NCI-H2227 treated with DMSO at 0.1 percent for 48 hours (cell line): ENCODE data around the gene RPL10.

Experiments used
- DNase-seq: peaks from one replicate; lab custom pipeline; 2025; lab: John Stamatoyannopoulos, UW

Gene RPL10

GRCh38 chrX:154362085-154362742, 36.0 kb upstream of the RPL10 start:
- DNase-seq = no peak

DNA sequence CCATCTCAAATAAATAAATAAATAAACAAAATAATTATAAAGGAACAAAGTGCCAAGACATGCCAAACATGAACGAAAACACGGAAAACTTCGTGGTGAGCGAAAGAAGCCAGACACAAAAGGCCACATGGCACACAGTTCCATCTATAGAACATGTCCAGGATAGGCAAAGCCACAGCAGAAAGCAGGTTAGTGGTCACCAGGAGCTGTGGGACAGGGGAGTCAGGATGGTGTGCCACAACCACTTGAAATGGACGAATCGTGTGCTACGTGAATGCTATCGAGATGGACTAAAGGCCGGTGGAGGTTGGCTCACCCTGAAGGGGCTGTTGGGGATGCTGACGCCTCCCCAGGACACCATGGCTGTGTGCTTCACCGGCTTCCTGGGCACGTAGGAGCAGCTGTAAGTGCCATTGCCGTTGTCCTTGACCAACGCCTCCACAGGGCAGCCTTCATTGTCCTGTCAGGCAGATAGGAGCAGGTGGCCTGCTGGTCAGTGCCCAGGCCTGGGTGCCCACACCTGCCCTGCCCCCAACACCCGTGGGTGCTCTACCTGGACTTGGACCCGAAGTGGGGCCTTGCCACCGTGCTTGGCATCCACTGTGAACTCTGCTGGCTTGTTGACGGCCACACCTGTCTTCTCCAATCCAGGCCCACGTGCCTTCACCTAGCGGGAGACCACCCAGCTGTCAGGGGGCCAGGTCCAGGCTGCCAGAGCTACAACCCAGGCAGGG, 34.3 kb upstream of the RPL10 start:
- DNase-seq = no peak

DNA sequence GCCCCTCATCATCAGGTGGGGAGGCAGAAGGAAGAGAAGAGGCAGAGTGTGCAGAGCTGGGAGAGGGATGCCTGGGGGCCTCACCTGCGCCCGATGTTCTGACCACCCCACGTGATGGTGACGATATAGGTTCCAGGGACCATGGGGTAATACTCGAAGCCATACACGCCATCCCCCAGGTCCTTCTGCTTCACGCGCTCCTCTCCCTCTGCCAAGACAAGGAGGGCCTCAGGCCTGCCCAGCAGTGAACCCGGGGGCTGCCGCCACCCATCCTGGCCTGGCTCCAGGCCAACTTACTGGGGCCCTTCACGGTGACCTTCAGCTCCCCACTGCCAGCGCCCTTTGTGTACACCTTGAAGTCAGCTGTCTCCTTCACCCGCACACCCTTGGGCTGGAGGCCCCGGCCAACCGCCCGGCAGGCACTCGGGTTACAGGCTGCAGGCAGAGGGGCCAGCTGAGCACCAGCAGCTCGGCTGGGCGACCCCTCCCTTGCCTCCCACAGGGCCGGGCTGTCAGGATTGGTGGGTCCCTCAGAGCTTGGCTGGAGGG, 33.1 kb upstream of the RPL10 start:
- DNase-seq = no peak

DNA sequence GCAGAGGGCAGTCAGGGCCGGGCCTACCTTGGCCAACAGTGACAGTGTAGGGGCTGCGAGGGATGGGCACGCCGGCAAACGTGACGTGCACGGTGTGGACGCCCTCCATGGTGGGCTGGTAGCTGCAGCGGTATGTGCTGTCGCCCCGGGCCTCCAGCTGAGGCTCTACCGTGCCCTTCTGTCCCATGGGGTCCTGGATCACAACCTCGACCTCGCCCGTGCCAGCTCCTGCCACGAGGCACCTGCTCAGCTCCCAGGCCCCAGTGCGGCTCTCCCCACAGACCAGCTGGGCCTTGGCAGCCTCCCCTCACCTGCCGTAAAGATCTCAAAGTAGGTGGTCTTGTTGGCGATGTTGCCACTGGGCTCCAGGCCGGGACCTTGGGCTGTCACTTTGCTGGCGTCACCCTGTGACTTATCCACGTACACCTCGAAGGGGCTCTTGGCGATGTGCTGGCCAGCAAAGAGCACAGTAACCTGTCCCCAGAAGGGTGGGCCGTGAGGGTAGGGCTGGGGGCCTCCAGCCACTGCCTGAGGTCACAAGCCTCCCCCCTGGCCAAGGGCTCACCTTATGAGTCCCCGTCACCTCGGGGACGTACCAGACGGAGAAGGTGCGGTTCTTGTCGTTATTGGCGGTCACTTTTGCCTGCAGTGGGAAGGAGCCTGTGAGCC, 32.0 kb upstream of the RPL10 start:
- DNase-seq = no peak

- DNase-seq = no peak
Observed at GRCh38 chrX:154366666-154367055, 31.5 kb upstream of the RPL10 start.

GRCh38 chrX:154367474-154368308, 30.5 kb upstream of the RPL10 start:
- no peak for DNase-seq

DNA sequence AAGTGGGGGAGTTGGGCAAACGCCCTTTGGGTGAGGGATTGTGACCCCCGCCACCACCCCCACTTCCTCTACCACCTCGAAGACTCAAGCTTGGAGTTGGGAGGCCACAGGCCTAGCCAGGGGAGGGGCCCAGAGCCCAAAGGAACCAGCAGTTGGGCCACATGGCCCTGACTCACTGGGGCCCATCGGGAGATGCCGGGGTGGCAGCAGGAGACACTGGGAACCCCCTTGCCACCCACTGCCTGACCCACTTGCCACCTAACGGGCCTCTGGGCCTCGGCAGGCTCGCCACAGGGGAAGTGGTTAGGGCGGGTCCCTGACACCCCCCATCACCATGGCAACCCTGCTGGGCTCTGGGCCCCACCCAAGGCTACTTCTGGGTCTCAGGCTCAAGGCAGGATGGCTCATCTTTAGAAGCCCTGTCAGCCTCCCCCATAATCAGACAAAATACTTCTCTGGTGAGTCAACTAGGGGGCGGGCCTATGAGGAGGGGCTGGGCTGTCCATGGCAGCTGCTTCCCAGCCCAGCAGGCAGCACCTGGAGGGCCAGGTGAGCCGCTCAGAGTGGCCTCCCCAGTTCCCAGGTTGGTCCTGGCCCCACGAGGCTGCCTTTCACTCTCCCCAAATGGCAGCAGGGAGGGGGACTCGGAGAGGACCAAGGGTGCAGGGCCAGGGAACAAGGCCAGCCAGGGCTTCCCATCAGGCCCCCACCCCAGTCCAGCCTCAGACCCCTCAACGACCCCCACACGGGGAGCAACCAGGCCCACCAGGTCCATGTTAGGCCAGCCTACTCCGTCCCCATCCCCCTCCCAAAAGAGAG, 29.3 kb upstream of the RPL10 start:
- peak; percentile 30 for DNase-seq

DNA sequence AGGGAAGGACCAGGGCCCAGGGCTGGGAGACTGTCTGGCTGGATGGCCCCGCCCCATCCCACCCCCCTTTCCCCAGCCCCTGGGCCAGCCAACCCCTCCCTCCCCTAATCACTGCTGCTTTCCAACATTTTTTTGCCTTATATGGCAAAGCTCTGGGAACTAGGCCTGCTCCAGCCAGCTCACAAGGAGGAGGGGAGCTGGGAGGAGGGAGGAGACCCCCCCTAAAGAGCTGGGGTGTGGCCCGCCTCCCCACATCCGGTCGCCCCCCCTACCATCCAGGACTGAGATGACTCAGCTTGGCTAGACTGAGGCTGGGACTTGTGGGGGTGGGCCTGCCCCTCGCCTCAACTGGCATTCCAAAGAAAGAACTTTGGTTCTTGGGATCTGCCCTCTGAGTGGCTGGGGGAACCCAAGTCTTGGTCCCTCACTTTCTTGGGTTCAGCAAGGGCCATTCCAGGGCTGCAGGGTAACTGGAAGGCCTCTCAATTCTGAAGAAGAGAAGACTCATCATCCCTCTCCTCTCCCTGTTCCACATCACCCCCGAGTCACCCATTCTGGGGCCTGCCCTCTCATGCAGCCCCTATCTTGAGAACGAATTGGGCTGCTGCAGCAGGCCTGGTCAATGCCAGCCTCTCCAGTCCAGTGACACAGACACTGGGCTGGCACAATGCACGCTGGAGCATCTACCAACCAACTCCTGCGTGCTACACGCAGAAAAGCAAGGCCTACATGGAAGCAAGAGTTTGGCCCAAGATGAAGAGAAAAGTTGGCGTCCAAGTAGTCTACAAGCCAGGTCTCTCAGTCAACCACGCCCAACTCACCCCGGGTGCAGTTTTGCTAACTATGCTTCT, 28.5 kb upstream of the RPL10 start:
- DNase-seq = peak; percentile 72

- DNase-seq = no peak
Observed at GRCh38 chrX:154370300-154371016, 27.7 kb upstream of the RPL10 start.

- DNase-seq = peak; percentile 89
Observed at GRCh38 chrX:154371017-154371788, 27.0 kb upstream of the RPL10 start.

DNA sequence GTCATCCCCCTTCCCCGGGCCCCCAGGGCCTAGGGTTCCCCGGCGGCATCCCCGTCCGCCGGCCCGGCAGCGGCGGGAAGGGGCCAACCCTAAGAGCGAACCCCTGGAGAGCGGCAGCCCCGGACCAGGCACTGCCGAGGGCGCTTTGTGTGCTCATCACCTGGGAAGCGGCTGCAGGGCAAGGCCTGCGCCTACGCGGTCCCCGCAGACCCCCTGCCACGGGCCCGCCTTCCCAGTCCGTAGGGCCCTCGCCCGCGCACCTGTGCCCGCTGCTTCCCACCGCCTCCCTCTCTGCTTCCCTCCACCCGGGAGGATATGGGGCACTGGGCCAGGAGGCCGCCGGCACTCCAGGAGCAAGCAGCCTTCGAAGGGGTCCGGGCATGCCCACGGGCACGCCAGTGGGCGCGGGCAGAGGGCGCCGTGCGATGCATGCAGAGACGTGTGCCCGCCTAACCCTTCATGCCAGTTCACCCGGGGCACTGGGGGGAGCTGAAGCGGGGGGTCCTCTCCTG, 26.3 kb upstream of the RPL10 start:
- no peak for DNase-seq

DNA sequence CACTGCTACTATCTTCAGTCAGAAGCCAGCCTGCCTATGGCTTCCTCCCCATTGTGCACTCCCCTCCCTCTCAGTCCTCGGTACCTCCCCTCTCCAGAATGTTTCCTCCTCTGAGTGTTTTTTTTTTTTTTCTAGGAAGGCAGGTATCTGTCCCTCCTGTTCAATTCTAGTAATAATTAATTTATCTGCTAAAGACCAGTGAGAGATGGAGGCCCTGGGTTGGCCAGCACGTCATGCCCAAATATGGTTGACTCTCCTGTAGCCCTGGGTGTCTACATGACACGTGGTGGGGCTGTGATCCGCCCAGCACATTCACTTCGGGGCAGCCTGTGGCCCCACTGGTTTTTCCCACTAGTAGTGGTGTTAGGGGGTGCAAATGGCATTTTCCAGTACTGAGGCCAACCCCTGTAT, 25.6 kb upstream of the RPL10 start:
- DNase-seq = no peak

DNA sequence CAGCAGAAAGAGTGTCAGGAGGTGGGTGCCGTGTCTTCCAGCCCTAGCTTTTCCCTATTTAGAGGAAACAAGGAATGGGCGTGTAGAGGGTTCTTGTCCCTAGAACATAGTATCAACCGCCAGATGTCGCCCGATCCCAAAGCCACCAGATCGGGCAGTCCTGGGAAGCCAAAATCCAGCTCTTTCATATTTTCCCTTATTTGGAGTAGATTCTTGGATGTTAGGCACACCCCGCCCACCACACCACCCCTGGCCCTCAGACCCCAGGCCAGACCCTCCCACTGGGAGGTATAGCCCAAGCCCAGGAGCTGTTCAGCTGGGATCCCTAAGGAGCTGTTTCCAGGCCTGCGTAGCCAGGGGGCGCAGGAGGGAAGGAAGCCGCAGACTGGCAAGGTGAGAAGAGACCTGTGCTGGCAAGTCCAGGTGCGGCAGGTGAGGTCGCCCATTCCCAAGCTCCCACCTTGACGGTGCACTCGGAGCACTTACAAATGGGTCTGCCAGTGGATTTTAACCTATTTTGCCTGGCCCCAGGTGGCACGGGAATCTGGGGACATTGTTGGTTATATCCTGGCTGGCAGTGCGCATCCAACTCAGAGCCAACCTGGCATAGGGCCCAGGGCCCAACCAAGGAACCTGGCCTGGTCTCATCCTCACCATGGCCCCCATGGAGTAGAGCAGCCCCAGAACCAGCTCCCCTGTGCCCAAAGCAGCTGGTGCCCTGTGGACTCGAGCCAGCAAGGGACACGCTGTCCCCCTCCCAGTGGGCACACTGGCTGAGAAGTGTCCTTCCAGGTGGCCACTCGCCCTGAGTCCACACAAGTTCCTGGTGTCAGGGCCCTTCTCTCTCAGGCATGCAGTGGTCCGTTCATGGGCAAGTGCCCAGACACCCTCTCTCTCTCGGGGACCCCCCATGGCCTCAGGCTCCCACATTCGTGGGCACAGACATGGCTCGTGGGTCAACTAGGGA, 24.6 kb upstream of the RPL10 start:
- peak; percentile 45 for DNase-seq

GRCh38 chrX:154374313-154375155, 23.6 kb upstream of the RPL10 start, which contains the start of gene FLNA:
FLNA (minus strand) TSS chrX:154374634; CDS start chrX:154371245, 3,389 bp downstream.
- no peak for DNase-seq

- peak; percentile 4 for DNase-seq
Observed at GRCh38 chrX:154375156-154375504, 23.0 kb upstream of the RPL10 start.

- DNase-seq = no peak
Observed at GRCh38 chrX:154376774-154377173, 21.4 kb upstream of the RPL10 start.
